AG04449 (cell line): ENCODE data around the gene EIPR1.
"Not testable (repeated sequence)": the region's sequence is repeated elsewhere in the genome, so short reads cannot be mapped to it uniquely, and the experiment has no call there.

Experiments used
- CTCF ChIA-PET: fragments of 350-600 bp; formaldehyde crosslinking; extraction: SDS; loops from one replicate; lab custom pipeline; 2021; ENCODE audit warnings: antibody characterized with exemption; lab: Yijun Ruan, JAX
- POLR2A ChIA-PET: fragments of 400-600, 350-600 bp; formaldehyde crosslinking; extraction: SDS; loops from one replicate; lab custom pipeline; 2020; ENCODE audit warnings: antibody characterized with exemption, inconsistent platforms; lab: Yijun Ruan, JAX
- DNase-seq: peaks from one replicate; pipeline ENCODE4 v3.0.0-alpha.2; 2010; ENCODE audit warnings: low read depth, low spot score
- H3K4me3 ChIP-seq: 2 replicates; pipeline ENCODE4 v1.5.1; 2011; ENCODE audit warnings: low read depth, mild to moderate bottlenecking, control low read depth, low read length
- TF ChIP-seq, protein P1 (sequence below): IDR thresholded peaks from one replicate; pipeline ENCODE4 v1.5.1; 2011; ENCODE audit warnings: mild to moderate bottlenecking, moderate library complexity, low read length, control low read depth, inconsistent platforms; ENCODE audit not compliant: insufficient read depth; ENCODE audit errors: missing control alignments

EIPR1 gene

DNA sequence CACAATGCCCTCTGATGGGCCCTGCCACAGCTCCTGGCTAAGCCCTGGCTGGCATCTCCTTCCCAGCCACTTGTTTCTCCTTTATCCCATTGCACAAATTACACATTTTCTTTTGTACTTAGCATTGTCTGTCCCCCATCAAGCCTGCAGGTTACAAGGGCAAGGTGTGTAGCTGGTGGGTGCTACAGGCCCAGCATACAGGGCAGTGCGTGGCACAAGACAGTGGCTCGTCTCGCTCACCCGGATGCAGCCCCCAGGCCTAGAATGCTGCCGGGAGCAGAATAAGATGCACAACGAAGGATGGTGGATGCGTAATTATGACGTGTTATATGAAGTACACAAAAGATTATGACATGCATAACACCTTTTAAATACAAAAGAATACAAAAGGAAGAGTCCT lies 87.6 kb downstream of the EIPR1 start:
- ChIA-PET POLR2A (no interaction called here), CTCF (no interaction called here)
- TF ChIP-seq, protein P1, sequence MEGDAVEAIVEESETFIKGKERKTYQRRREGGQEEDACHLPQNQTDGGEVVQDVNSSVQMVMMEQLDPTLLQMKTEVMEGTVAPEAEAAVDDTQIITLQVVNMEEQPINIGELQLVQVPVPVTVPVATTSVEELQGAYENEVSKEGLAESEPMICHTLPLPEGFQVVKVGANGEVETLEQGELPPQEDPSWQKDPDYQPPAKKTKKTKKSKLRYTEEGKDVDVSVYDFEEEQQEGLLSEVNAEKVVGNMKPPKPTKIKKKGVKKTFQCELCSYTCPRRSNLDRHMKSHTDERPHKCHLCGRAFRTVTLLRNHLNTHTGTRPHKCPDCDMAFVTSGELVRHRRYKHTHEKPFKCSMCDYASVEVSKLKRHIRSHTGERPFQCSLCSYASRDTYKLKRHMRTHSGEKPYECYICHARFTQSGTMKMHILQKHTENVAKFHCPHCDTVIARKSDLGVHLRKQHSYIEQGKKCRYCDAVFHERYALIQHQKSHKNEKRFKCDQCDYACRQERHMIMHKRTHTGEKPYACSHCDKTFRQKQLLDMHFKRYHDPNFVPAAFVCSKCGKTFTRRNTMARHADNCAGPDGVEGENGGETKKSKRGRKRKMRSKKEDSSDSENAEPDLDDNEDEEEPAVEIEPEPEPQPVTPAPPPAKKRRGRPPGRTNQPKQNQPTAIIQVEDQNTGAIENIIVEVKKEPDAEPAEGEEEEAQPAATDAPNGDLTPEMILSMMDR = no peak
- no peak for DNase-seq
- H3K4me3 ChIP-seq = no peak overlapping the region

DNA sequence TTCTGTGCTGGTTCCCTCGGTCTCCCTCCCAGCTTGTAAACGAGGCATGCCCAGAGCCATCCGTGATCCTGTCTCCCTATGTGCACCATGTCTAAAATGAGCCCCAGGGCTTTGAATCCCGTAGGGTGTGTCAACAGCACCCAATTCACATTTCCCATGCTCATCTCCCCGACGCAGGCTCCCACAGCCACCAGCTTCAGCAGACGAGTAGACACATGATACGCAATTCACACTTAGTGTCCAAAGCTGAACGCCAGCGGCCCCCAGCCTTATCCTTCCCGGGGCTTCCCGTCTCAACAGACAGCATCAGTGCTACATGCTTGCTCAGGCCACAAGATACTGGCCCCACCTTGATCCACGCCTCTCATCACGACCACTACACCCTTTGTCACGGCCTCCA lies 88.1 kb downstream of the EIPR1 start:
- ChIA-PET POLR2A (no interaction called here), CTCF (no interaction called here)
- DNase-seq = no peak
- TF ChIP-seq, protein P1 = no peak
- H3K4me3 ChIP-seq = no peak overlapping the region

DNA sequence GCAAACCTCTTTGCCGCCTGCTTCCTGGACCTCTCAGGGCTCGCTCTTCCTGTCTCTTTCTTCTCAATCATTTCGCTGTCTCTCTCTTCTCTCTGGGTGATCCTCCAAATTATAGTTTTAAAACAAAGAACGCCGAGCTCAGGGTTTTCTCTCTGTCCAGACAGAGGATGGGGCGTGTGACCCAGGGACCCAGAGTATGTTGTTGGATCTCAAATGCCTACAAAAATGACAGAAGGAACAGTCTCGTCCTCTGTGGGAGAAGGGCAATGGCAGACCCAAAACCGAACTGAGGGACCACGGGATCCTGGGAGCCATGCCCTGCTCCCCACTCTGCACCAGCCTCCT lies 88.5 kb downstream of the EIPR1 start:
- POLR2A ChIA-PET = no interaction called here
- CTCF ChIA-PET = no interaction called here

DNA sequence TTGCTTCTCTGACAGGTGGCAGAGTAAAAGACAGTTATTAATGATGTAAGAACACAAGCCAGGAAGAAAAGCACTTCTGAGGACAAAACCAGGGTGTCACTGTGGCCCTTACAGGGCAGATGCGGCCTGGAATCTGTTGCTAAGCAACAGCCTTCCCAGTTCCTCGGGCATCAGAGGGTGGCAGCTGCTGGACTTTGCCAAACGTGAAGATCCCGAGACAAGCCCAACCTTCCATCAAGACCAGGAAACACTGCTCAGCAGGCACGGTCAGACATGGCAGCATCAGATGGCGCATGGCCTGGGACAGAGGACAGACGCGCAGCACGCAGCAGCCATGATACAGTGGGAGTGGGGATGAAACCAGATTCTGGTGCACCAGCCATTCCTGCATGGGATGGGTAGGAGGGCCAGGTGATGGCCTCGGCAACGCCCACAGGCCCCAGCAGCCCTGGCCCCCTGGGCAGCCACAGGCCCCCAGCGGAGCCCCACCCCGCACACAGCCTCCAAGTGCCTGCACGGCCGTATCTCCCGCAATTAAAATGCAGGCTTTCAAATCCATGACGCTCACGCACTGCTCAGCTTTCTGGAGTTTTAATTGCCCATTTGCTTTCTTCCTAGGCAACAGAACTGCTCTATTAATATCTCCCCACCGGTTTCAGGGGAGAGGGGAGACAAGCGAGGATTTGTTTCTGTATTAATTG lies 89.0 kb downstream of the EIPR1 start:
- POLR2A ChIA-PET = no interaction called here

More for the DNA sequence above, 88.5 kb downstream of the EIPR1 start:
- TF ChIP-seq, protein P1 = no peak
- DNase-seq = no peak
- no peak overlapping the region for H3K4me3 ChIP-seq

DNA sequence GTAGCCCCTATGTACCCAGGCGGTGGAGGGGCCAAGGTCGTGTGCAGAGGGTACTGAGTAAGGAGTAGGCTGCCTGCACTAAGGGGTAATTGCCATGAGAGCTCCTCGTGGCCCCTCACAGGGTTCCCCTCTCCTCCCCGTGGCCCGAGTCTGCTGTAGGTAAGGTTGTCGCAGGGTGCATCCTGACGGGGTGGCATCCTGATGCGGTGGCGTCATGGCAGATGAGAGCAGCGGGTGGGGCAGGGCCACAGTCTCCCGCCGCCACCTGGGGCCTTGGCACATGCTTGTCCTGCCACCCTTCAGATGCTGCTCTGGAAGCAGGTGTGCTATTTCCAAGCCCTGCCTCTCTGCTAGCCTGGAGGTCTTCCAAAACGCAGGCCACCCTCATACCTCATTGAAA lies 89.7 kb downstream of the EIPR1 start:
- no peak for DNase-seq
- H3K4me3 ChIP-seq = no peak overlapping the region
- TF ChIP-seq, protein P1 = no peak
- CTCF ChIA-PET = no interaction called here
- POLR2A ChIA-PET = no interaction called here

More for the DNA sequence above, 89.0 kb downstream of the EIPR1 start:
- CTCF ChIA-PET = no interaction called here
- TF ChIP-seq, protein P1 = no peak
- DNase-seq = no peak
- H3K4me3 ChIP-seq = no peak overlapping the region

DNA sequence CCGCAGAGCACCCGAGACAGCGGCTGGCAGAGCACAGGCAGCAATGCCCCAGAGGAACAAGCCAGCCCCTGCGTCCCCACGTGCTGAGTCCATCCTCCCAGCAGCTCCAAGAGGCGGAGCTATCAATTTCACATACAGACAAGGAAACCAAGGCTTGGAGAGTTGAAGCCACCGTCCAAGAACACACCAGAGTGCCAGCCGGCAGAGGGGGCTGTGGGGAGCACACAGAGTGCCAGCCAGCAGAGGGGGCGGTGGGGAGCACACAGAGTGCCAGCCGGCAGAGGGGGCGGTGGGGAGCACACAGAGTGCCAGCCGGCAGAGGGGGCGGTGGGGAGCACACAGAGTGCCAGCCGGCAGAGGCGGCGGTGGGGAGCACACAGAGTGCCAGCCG lies 91.0 kb downstream of the EIPR1 start:
- H3K4me3 ChIP-seq, DNase-seq, POLR2A ChIA-PET: not testable (repeated sequence)
- CTCF ChIA-PET = interaction anchor here (1.0 kb wide), 1 partner anchor 9 kb away, joined by 3 read pairs; no protein-coding TSS in a partner anchor
